Activated CD4-positive, alpha-beta T cell treated with anti-CD3 and anti-CD28 coated beads, Interleukin-2, amount 10 ng/mL, durations not matched to agents 7 days and 5 days (primary cell): ENCODE data around the gene COL18A1. TPM values are rescaled to one million over a fixed set of nuclear protein-coding genes. Genes with fewer than 3 reads are reported as not detected.

Source experiments
- CTCF ChIA-PET: fragments of 350-600 bp; sonication (Branson Sonifier 250); formaldehyde crosslinking; loops from one replicate; lab custom pipeline; 2021; ENCODE audit warnings: antibody characterized with exemption; lab: Charles Lee
- POLR2A ChIA-PET: fragments of 350-600 bp; sonication (Branson Sonifier 250); formaldehyde crosslinking; loops from one replicate; lab custom pipeline; 2021; ENCODE audit warnings: antibody characterized with exemption; lab: Charles Lee
- DNase-seq: peaks from one replicate; pipeline ENCODE4 v3.0.0-alpha.2; 2020
- H3K27ac Mint-ChIP-seq: one replicate; pipeline ENCODE4 v1.8.0; 2021; ENCODE audit warnings: mild to moderate bottlenecking, moderate library complexity, mixed read lengths
- H3K27me3 Mint-ChIP-seq: one replicate; pipeline ENCODE4 v1.8.0; 2021; ENCODE audit warnings: mixed read lengths
- H3K36me3 Mint-ChIP-seq: one replicate; pipeline ENCODE4 v1.8.0; 2021; ENCODE audit warnings: low read depth, mixed read lengths
- H3K4me1 Mint-ChIP-seq: one replicate; pipeline ENCODE4 v1.8.0; 2021; ENCODE audit warnings: mixed read lengths
- H3K4me3 Mint-ChIP-seq: one replicate; pipeline ENCODE4 v1.8.0; 2021; ENCODE audit warnings: mild to moderate bottlenecking, moderate library complexity, mixed read lengths
- H3K9me3 Mint-ChIP-seq: one replicate; pipeline ENCODE4 v1.8.0; 2021; ENCODE audit warnings: mixed read lengths
- total RNA-seq, 2 experiments: library from RNA; stranded (reverse); gene quantifications; one replicate each; pipeline ENCODE4 v1.2.3, GENCODE V29; 2021

The COL18A1 gene
- total RNA-seq, 2 experiments from 2014 or later: 2.8 to 3.1 TPM

GRCh38 chr21:45544449-45545235 lies 139.7 kb downstream of the COL18A1 start:
- Mint-ChIP-seq H3K27ac (no peak overlapping the region), H3K27me3 (no peaks in the 10 kb centered on the region), H3K9me3 (no peaks in the 10 kb centered on the region), H3K36me3 (peaks cover 1% of the 10 kb centered on the region), H3K4me3 (no peak overlapping the region), H3K4me1 (peaks cover 25% of the 10 kb centered on the region)
- POLR2A ChIA-PET: no interaction called here
- DNase-seq: no peak
- CTCF ChIA-PET: interaction anchor here (0.9 to 1.3 kb wide), 2 partner anchors 66 to 277 kb away, joined by 3 read pairs; no protein-coding TSS in a partner anchor

- Mint-ChIP-seq H3K9me3 (no peaks in the 10 kb centered on the region), H3K27me3 (no peaks in the 10 kb centered on the region), H3K27ac (no peak overlapping the region), H3K4me1 (peaks cover 25% of the 10 kb centered on the region), H3K36me3 (no peaks in the 10 kb centered on the region), H3K4me3 (no peak overlapping the region)
- CTCF ChIA-PET: no interaction called here
- DNase-seq: no peak
- POLR2A ChIA-PET: no interaction called here
Observed at GRCh38 chr21:45545236-45545570, 140.2 kb downstream of the COL18A1 start.

- no peaks in the 10 kb centered on the region for H3K9me3 Mint-ChIP-seq
- DNase-seq: no peak
- no peak overlapping the region for H3K27ac Mint-ChIP-seq
- POLR2A ChIA-PET: no interaction called here
- H3K36me3 Mint-ChIP-seq: no peaks in the 10 kb centered on the region
- CTCF ChIA-PET: no interaction called here
- no peak overlapping the region for H3K4me3 Mint-ChIP-seq
- H3K4me1 Mint-ChIP-seq: peaks cover 24% of the 10 kb centered on the region
- no peaks in the 10 kb centered on the region for H3K27me3 Mint-ChIP-seq
Observed at GRCh38 chr21:45545691-45546531, 140.9 kb downstream of the COL18A1 start.

GRCh38 chr21:45546636-45547544 lies 141.9 kb downstream of the COL18A1 start:
- Mint-ChIP-seq H3K27ac (no peak overlapping the region), H3K27me3 (no peaks in the 10 kb centered on the region), H3K4me1 (peaks cover 28% of the 10 kb centered on the region), H3K4me3 (no peak overlapping the region), H3K36me3 (no peaks in the 10 kb centered on the region), H3K9me3 (no peaks in the 10 kb centered on the region)
- POLR2A ChIA-PET: no interaction called here
- CTCF ChIA-PET: no interaction called here
- DNase-seq: no peak

GRCh38 chr21:45547545-45547900 lies 142.6 kb downstream of the COL18A1 start:
- Mint-ChIP-seq H3K27ac (no peak overlapping the region), H3K36me3 (no peaks in the 10 kb centered on the region), H3K9me3 (no peaks in the 10 kb centered on the region), H3K4me3 (no peak overlapping the region), H3K27me3 (no peaks in the 10 kb centered on the region), H3K4me1 (peaks cover 32% of the 10 kb centered on the region)
- ChIA-PET CTCF (interaction anchor here (0.8 kb wide), 1 partner anchor 45 kb away, joined by 3 read pairs; no protein-coding TSS in a partner anchor), POLR2A (no interaction called here)
- DNase-seq: no peak

GRCh38 chr21:45548711-45549491 lies 143.9 kb downstream of the COL18A1 start:
- CTCF ChIA-PET: interaction anchor here (0.9 kb wide), 1 partner anchor 48 kb away, joined by 4 read pairs; no protein-coding TSS in a partner anchor
- no peaks in the 10 kb centered on the region for H3K9me3 Mint-ChIP-seq

GRCh38 chr21:45549626-45550463 lies 144.9 kb downstream of the COL18A1 start:
- ChIA-PET CTCF (no interaction called here), POLR2A (interaction anchor here (0.5 kb wide), 3 partner anchors 17 to 855 kb away, joined by 3 read pairs; no protein-coding TSS in a partner anchor)
- peak overlapping the region; percentile 62 for H3K4me3 Mint-ChIP-seq
- H3K9me3 Mint-ChIP-seq: no peaks in the 10 kb centered on the region
- H3K4me1 Mint-ChIP-seq: peaks cover 39% of the 10 kb centered on the region
- H3K36me3 Mint-ChIP-seq: no peaks in the 10 kb centered on the region
- DNase-seq: no peak
- peak overlapping the region; percentile 96 for H3K27ac Mint-ChIP-seq
- no peaks in the 10 kb centered on the region for H3K27me3 Mint-ChIP-seq

More at GRCh38 chr21:45548711-45549491, 143.9 kb downstream of the COL18A1 start:
- Mint-ChIP-seq H3K27ac (peak overlapping the region; percentile 77), H3K4me1 (peaks cover 34% of the 10 kb centered on the region), H3K4me3 (no peak overlapping the region), H3K36me3 (no peaks in the 10 kb centered on the region), H3K27me3 (no peaks in the 10 kb centered on the region)
- POLR2A ChIA-PET: no interaction called here
- no peak for DNase-seq

GRCh38 chr21:45550522-45551210 lies 145.7 kb downstream of the COL18A1 start:
- Mint-ChIP-seq H3K27ac (peak overlapping the region; percentile 96), H3K27me3 (no peaks in the 10 kb centered on the region), H3K4me1 (peaks cover 39% of the 10 kb centered on the region), H3K36me3 (no peaks in the 10 kb centered on the region), H3K4me3 (peak overlapping the region; percentile 72), H3K9me3 (no peaks in the 10 kb centered on the region)
- CTCF ChIA-PET: no interaction called here
- DNase-seq: peak; percentile 53
- POLR2A ChIA-PET: interaction anchor here (0.5 kb wide), 3 partner anchors 18 to 854 kb away, joined by 3 read pairs; no protein-coding TSS in a partner anchor

GRCh38 chr21:45551316-45551715 lies 146.4 kb downstream of the COL18A1 start:
- peak; percentile 41 for DNase-seq
- Mint-ChIP-seq H3K27ac (peak overlapping the region; percentile 96), H3K36me3 (no peaks in the 10 kb centered on the region), H3K9me3 (no peaks in the 10 kb centered on the region), H3K4me3 (peak overlapping the region; percentile 72), H3K4me1 (peaks cover 39% of the 10 kb centered on the region), H3K27me3 (no peaks in the 10 kb centered on the region)
- ChIA-PET POLR2A (no interaction called here), CTCF (no interaction called here)

GRCh38 chr21:45551783-45552695 lies 147.1 kb downstream of the COL18A1 start:
- Mint-ChIP-seq H3K27me3 (peaks cover 3% of the 10 kb centered on the region), H3K36me3 (no peaks in the 10 kb centered on the region), H3K9me3 (no peaks in the 10 kb centered on the region), H3K27ac (peak overlapping the region; percentile 96), H3K4me1 (peaks cover 39% of the 10 kb centered on the region), H3K4me3 (peak overlapping the region; percentile 72)
- POLR2A ChIA-PET: no interaction called here
- DNase-seq: no peak
- CTCF ChIA-PET: no interaction called here
